Stimulated activated CD4-positive, alpha-beta T cell treated with anti-CD3 and anti-CD28 coated beads, Interleukin-4, amount 100 ng/mL, for 24 hours (primary cell): ENCODE results near the gene MACROD2.

Experiments used
- DNase-seq: peaks from one replicate; pipeline ENCODE4 v3.0.0-alpha.2; 2020

The MACROD2 gene

DNA sequence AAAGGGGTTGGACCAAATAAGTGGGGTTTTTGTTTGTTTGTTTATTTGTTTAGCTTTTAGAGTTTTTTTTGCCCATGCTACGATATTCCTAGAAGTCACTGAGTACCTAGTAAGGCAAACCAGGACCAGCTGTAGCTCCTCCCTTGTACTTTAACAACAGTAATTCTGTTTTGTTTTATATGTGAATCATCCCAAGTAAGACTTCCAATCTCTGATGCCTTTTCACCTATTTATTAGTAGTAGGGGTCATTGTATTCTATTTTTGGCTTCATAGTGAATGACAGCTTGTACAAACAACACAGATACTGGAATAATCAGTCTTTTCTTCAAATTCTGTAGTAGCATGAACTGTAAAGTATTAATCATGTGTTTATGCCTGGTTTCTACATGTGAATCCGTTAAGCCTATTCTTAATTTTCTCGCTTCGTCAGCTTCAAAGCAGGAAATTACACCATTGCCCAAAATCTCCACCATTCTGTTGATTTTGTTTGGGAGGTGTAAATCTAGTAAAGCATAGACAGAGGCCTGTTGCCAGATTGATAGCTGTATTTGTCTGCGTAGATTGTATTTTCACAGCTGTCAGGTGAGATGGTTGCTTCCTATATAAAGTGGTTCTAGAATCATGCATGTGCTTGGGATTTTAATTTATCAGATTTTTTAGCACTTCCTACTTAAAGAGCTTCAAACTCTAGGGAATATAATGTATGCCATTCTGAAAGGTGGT lies 493.6 kb downstream of the MACROD2 start:
- no peak for DNase-seq

DNA sequence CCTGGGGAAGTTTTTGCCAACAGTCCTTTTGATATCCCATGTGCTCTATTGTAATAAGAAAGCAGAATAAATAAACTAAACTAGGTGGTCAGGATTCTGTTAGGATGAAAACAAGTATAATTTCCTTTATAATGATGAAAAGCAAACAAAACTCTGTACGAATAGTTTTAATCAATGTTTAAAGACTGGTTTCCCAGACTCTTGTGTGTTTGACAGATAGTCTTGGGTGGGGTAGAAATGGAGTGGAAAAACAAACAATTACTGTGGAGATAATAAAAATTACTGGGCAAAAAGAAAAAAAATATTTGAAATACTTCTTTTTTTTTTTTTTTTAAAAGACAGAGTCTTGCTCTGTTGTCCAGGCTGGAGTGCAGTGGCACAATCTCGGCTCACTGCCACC lies 494.2 kb downstream of the MACROD2 start:
- DNase-seq = no peak

- no peak for DNase-seq
Observed at GRCh38 chr20:14491436-14491835, 496.1 kb downstream of the MACROD2 start.

- DNase-seq = no peak
Observed at GRCh38 chr20:14493408-14493807, 498.1 kb downstream of the MACROD2 start.

GRCh38 chr20:14494355-14494754 lies 499.0 kb downstream of the MACROD2 start:
- DNase-seq = no peak

DNA sequence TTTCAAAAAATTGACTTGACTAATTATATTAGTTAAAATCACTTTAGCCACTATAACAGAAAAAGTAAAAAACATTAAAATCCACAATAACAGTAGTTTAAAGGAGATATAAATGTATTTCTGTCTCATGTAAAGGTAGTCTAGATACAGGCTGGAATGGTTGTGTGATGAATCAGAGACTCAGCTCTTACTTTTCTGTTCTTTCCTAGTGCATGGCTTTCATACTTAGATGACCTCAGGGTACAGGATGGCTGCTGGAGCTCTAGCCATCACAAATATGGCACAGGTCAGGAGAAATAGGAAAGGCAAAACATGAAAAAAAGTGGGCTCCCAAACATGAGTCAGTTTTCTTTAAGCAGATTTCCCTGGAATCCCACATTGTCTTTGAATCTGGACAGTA lies 499.8 kb downstream of the MACROD2 start:
- no peak for DNase-seq

- DNase-seq = no peak
Observed at GRCh38 chr20:14497004-14497403, 501.7 kb downstream of the MACROD2 start.

DNA sequence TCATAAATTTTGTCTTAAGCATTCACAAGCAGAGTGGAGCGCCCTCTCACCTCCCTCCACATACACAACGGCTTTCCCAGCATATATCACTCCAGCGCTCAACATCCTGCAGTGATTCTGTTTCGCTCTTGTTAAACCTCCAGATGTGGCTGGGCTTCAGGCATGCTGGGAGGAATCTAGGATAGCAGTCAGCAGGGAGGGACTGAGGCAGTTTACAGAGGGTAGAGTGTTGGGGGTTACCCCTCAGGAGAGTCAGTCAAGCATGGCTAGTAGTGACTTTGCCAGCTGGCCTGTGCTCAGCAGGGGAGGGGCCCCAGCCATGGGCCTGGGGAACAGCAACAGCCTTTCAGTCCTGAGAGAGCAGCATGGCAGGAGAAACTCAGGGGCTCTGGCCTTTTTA lies 503.5 kb downstream of the MACROD2 start:
- no peak for DNase-seq

GRCh38 chr20:14505476-14505875 lies 510.2 kb downstream of the MACROD2 start:
- DNase-seq = no peak

DNA sequence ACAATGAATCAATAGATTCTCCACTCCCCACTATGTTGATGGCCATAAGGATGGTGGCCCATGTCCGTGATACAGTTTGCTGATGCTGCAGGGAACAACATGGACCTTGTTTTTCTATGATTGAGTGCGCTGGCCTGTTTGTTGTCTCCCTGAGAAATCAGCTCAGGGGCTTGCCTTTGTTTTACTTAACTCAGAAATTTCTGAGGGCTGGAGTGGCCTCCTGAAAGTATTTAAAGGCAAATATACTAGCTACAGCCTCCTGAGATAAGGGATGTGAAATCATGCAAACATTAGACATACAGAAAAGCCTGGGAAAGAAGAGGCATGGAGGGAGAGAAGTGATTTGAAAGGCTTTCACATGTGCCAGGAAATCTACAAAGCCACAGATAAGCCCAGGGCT lies 512.4 kb downstream of the MACROD2 start:
- no peak for DNase-seq

DNA sequence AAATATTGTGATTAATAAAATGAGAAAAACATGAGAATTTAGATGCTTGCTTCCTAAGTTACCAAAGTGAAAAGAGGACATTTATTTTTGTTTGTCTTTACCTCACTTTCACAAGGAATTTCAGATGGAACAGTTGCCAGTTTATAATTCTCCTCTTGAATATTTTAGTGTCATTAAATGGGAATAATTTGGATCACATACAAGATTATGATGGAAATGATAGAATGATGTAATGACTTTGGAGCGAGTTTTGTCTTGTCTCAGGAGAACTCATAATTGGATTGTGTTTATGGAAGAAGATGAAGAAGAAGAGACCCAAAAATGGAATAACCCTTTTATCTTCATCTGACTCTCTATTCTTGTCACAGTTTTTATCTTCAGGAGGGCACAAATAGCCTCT lies 515.0 kb downstream of the MACROD2 start:
- no peak for DNase-seq

DNA sequence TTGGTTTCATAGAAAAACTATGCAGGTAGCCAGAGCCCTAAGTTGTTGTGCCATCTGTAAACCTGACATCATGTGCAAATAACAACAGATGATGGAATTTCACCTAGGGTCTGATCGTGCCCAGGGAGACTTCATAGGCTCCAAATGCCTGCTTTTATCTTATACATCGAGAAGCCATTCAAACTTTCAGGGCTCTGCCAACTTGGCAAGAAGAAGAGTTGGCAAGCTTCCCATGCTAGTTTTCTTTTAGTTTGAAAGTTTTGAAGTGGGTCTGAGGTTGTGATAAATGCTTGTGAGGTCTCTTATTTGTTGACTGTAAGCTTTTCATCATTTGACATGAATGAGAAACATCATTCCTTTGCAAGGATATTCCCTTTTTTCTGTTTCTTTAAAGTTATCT lies 517.5 kb downstream of the MACROD2 start:
- DNase-seq = no peak

- no peak for DNase-seq
Observed at GRCh38 chr20:14518648-14519047, 523.3 kb downstream of the MACROD2 start.

DNA sequence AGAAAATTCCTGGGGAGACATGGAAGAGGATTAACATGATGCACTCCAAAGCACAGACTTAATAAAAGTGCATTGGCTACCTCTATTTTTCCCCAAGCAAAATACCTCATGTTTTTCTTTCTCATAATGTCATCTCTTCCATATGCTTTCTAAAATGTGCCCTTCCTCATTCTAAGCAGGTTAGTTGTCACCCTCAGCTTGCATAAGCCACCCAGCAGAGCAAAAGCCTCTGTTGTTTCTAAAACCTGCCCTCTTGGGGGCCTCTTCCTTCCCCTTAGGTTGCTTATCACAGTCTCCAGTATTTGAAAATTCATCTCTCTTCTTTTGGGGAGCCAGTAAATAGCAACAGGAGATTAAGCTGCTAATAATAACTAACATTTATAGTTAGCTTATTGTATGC lies 525.7 kb downstream of the MACROD2 start:
- DNase-seq = no peak

DNA sequence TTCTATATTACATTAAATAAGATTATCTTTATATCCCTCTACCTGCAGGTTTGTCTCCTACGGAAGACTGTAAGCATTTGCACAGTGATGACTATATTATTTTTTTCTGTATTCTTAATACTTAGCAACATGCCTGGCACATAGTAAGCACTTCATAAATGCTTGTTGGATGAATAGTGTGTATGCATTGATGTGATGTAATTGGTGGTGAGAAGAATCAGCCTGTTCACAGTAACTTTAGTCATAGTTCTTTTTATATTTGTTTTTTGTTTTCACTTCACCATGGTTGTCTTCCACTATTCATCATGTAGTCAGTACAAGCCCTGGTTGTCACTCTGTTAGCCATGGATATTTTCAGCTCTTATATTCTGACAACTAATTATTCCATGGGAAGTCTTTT lies 526.1 kb downstream of the MACROD2 start:
- DNase-seq = no peak

DNA sequence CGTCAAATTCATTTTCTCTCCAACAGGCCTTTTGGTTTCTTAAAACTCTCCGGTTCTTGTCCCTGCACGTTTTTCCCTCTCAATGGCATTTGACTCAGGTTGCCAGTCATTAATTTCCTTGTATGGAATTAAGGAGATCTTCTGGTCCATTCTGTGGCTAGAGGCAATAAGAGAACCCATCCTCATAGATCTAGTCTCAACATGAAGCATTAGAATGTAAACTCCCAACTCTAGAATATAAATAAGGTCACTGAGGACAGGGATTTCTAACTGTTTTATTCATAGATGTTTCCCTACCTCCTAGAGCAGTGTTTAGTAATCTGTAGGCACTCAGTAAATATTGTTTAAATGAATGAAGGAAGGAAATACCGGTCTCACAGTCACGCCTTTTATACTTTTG lies 527.3 kb downstream of the MACROD2 start:
- no peak for DNase-seq

DNA sequence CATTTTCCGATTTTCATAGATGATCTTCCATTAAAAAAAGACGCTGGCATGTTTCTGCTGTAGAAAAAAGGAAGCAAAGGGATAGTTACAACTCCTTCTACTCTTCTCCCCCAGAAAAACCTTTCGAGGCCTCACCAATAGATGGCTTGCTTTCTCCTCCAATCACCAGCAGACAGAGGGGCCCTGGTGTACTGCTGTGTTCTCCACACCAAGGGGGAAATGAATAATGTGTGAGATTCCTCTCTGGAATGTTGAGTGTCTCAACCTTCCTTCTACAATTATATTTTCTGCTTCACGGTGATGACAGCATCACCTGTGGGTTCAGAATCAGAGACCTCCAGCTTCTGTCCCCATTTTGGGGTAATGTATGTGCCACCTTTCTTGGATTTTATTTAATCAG lies 527.8 kb downstream of the MACROD2 start:
- no peak for DNase-seq

- no peak for DNase-seq
Observed at GRCh38 chr20:14525426-14525825, 530.1 kb downstream of the MACROD2 start.

DNA sequence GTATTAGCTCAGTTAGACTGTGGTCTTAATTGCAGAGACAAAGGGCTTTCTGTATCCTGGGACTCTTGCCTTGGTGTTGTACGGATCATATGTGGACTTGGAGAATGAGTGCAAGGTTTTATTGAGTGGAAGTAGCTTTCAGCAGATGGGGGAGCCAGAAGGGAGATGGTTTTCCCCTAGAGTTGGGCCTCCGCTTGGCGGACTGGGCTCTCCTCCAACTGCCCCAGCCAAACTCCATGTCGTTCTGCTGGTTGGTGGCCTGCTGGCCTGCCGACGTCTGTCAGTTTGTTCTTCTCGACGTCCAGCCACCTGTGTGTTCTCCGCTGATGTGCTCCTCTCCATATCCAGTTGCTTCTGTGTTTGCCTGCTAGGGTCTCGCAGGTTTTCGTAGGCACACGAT lies 531.6 kb downstream of the MACROD2 start:
- DNase-seq = no peak

DNA sequence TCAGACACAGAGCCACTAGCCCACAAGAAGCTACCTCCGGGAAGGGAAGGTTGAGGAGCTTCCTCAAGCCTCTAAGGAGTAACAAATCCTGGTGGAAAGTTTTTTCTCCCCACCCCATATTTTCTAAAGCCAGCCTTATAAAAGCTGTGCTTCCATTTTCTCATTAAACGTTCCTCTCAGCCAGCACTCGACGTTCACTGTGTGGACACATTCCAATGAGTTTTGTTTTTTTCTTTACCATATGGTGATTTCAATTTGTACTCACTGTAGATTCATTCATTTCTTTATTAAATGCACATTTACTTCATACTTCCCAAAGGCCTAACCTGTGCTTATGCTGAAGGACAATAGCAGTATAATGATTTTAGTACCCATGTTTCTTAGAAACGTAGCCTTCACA lies 536.5 kb downstream of the MACROD2 start:
- no peak for DNase-seq

DNA sequence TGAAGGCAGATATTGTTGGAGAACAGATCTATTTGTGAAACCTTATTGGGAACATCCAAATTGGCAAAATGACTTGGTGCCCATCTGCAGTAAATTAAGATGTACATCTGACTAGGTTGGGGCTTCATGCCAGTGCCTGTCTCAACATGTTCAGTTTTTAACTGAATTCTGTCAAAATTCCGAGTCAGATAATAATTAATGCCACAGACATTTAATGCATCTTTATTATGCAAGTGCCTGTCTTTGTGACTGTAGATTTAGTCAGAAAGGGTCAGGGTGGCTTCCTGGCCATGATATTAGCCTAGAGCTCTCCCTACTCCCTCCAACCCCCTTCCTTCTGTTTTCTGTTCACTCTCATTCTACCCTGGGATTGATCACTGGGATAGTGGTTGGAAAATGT lies 541.4 kb downstream of the MACROD2 start:
- DNase-seq = no peak

GRCh38 chr20:14538433-14538832 lies 543.1 kb downstream of the MACROD2 start:
- DNase-seq = no peak

GRCh38 chr20:14543040-14543439 lies 547.7 kb downstream of the MACROD2 start:
- no peak for DNase-seq

DNA sequence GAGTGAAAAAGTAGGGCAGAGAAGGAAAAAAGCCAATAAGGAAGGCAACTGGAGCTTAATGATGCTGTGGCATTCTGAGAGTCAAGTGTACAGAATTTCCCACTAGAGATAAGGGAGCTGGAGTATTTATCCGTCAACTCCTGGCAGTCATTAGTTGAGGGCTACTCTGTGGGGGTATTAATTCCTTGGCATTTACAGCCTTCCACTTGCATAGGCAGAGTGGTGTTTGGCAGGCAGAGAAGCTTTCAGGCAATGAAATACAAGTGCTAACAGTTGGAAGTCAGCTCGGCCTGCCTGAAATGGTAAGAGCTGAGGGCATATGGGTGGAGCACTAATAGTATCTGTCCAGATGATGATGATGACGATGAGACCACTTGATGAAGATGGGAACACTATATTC lies 549.4 kb downstream of the MACROD2 start:
- DNase-seq = no peak

DNA sequence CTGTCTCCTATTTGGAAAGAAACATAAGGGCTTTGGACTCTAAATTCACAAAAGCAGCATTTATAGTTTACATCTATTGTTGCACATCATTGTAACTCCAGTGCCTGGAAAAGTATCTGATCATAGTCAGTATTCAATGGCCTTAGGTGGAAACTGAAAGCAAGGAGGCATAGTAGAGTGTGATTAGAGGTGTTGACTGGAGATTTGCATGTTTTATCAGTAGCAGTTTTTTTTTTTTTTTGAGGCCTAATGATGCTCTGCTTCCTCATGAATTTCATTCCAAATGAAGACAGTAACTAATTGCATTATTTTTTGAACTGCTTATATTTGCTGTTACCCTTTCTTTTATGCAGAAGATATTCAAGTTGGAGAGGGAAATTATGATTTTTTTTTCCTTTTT lies 555.3 kb downstream of the MACROD2 start:
- DNase-seq = no peak
